Ishikawa (cell line): ENCODE measurements around the gene NUP43.

Experiments used
- CEBPB ChIP-seq: IDR thresholded peaks from 2 replicates; pipeline ENCODE4 v1.6.1; 2012
- CREB1 ChIP-seq: IDR thresholded peaks from 2 replicates; pipeline ENCODE4 v1.6.1; 2012; ENCODE audit warnings: low read depth
- EGR1 ChIP-seq: IDR thresholded peaks from 2 replicates; pipeline ENCODE4 v1.6.1; 2012
- EP300 ChIP-seq: IDR thresholded peaks from 2 replicates; pipeline ENCODE4 v1.6.1; 2012; ENCODE audit warnings: borderline replicate concordance
- FOXM1 ChIP-seq: IDR thresholded peaks from 2 replicates; pipeline ENCODE4 v1.6.1; 2012; ENCODE audit warnings: low read depth, borderline replicate concordance
- NFIC ChIP-seq: IDR thresholded peaks from 2 replicates; pipeline ENCODE4 v1.6.1; 2012
- RAD21 ChIP-seq: IDR thresholded peaks from 2 replicates; pipeline ENCODE4 v1.6.1; 2012; ENCODE audit warnings: low read depth
- TAF1 ChIP-seq: IDR thresholded peaks from 2 replicates; pipeline ENCODE4 v1.6.1; 2012; ENCODE audit warnings: low read depth, mild to moderate bottlenecking
- TCF12 ChIP-seq: IDR thresholded peaks from 2 replicates; pipeline ENCODE4 v1.6.1; 2012; ENCODE audit warnings: low read depth
- TEAD4 ChIP-seq: IDR thresholded peaks from 2 replicates; pipeline ENCODE4 v1.6.1; 2012
- YY1 ChIP-seq: IDR thresholded peaks from 2 replicates; pipeline ENCODE4 v1.6.1; 2012; ENCODE audit warnings: low read depth
- TF ChIP-seq, protein P1 (sequence below): IDR thresholded peaks from 2 replicates; pipeline ENCODE4 v1.6.1; 2012; ENCODE audit warnings: low read depth, mild to moderate bottlenecking
- TF ChIP-seq, protein P2 (sequence below): IDR thresholded peaks from 2 replicates; pipeline ENCODE4 v1.6.1; 2012

DNA sequence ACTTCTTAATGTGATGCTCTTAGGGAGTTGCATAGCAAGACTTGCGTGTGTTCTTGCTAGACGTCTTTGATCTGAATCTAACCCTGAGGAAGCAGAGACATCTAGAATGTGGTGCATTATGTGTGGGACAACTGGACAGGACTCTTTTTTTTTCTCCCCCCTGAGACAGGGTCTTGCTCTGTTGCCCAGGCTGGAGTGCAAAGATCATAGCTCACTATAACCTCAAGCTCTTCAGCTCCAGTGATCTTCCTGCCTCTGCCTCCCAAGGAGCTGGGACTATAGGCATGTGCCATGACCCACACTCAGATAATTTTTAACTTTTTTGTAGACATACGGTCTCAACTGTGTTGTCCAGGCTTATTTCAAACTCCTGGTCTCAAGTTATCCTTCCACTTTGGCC is 37.2 kb upstream of the NUP43 start:
- TF ChIP-seq RAD21, result no peak
- TF ChIP-seq, protein P1, sequence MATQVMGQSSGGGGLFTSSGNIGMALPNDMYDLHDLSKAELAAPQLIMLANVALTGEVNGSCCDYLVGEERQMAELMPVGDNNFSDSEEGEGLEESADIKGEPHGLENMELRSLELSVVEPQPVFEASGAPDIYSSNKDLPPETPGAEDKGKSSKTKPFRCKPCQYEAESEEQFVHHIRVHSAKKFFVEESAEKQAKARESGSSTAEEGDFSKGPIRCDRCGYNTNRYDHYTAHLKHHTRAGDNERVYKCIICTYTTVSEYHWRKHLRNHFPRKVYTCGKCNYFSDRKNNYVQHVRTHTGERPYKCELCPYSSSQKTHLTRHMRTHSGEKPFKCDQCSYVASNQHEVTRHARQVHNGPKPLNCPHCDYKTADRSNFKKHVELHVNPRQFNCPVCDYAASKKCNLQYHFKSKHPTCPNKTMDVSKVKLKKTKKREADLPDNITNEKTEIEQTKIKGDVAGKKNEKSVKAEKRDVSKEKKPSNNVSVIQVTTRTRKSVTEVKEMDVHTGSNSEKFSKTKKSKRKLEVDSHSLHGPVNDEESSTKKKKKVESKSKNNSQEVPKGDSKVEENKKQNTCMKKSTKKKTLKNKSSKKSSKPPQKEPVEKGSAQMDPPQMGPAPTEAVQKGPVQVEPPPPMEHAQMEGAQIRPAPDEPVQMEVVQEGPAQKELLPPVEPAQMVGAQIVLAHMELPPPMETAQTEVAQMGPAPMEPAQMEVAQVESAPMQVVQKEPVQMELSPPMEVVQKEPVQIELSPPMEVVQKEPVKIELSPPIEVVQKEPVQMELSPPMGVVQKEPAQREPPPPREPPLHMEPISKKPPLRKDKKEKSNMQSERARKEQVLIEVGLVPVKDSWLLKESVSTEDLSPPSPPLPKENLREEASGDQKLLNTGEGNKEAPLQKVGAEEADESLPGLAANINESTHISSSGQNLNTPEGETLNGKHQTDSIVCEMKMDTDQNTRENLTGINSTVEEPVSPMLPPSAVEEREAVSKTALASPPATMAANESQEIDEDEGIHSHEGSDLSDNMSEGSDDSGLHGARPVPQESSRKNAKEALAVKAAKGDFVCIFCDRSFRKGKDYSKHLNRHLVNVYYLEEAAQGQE, result no peak
- no peak for TF ChIP-seq FOXM1
- no peak for TF ChIP-seq YY1
- TF ChIP-seq EGR1, result no peak
- TF ChIP-seq, protein P2, sequence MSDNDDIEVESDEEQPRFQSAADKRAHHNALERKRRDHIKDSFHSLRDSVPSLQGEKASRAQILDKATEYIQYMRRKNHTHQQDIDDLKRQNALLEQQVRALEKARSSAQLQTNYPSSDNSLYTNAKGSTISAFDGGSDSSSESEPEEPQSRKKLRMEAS, result no peak
- TF ChIP-seq CEBPB, result no peak
- no peak for TF ChIP-seq TEAD4
- TF ChIP-seq EP300, result no peak
- no peak for TF ChIP-seq TAF1
- no peak for TF ChIP-seq CREB1
- TF ChIP-seq TCF12, result no peak
- no peak for TF ChIP-seq NFIC
